Measurements from ENCODE around the gene PTPN2.
"Not testable (repeated sequence)": the region's sequence is repeated elsewhere in the genome, so short reads cannot be mapped to it uniquely, and the experiment has no call there.

PTPN2 gene

DNA sequence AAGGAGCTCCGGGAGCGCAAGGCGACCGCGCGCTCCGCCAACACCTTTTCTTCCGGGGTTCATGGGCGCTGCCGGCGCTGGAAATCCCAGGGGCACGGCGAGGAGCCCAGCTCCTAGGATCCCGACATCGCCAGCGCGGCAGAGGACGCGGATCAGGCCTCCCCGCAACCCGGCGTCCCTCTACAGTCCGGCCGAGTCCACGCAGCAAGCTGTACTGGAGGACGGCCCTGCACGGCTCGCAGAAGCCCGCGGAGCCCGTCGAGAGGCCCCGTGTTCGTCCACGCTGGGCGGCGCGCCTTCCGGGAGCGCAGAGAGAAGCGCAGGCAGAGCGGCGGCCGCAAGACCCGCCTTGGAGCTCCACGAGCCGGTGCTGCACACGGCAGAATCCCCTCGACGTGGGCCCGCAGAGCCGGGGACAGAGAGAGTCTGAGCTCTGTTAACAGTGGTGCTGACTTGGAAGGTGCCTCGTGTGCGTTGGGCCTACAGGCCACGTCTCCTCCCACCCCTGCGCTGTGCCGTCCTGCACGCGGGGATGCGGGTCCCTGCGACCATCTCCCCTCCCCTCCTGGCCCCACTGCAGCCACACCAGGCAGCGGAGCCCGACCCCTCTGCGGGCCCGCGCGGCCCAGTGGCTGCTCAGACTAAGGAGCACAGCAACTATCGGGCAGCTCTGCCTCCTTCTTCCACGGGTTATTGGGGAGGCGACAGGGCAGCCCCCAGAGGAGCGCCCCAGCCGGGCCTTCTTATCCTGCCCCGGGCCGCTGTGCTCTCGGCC, 28.1 kb upstream of the PTPN2 start:
- WGBS, 2 experiments (ENCODE audit: insufficient coverage in 2 of 2), result 93 to 96% methylated on average over 61 to 72 of the region's 75 CpGs
- Histone ChIP-seq H3K4me3 (ENCODE audit: extremely low read depth, insufficient read depth, low read length, poor library complexity, severe bottlenecking) (no peak overlapping the region), H3K27ac (ENCODE audit: low read depth, low read length, severe bottlenecking) (no peak overlapping the region), H3K4me1 (ENCODE audit: control insufficient read depth, insufficient read depth, low read length, poor library complexity, severe bottlenecking) (peaks cover 5% of the 10 kb centered on the region), H3K36me3 (ENCODE audit: control insufficient read depth, insufficient read depth, low read length) (no peaks in the 10 kb centered on the region), H3K9me3 (ENCODE audit: control insufficient read depth, low read length) (no peaks in the 10 kb centered on the region)

DNA sequence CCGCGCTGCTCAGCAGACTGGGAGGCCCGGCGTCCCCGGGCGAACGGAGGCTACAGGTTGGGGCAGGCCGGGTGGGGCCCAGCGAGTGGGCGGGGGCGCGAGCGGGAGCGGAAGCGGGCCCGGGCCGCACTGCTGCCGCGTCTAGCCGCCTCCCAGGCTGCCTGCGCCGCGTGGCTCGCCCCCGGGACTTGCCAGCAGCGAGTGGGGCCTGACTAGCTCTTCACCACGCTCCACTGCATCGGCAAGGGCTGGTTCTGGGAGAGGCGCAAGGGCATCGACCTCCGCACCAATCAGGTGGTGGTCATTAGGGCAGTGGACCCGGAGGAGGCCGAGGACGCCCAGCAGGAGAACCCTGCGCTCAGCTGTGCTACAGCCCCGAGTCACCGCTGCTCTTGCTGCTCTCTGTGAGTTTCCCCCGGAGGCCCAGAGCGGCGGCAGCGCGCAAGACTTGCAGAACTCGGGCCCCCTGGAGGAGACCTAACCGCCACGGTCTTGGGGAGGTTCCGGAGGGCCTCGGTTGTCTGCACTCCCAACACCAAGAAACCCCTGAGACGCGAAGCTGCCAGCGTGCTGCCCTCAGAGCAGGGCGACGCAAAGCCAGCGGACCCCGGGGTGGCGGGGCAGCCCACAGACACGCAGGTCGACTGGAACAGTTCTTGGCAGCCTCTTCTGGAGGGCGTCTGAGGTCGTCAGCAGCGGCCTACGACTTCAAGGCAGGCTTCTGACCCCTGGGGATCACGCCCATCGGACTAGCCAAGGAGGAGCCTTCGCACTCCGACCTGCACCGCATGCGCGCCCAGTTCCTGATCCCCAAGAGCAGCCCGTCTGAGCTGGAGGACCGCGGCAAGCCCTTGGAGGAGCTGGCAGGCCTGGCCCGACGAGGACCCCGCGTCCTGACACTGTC, 27.2 kb upstream of the PTPN2 start:
- Histone ChIP-seq H3K4me1 (ENCODE audit: control insufficient read depth, insufficient read depth, low read length, poor library complexity, severe bottlenecking) (peaks cover 5% of the 10 kb centered on the region), H3K27ac (ENCODE audit: low read depth, low read length, severe bottlenecking) (no peak overlapping the region), H3K36me3 (ENCODE audit: control insufficient read depth, insufficient read depth, low read length) (no peaks in the 10 kb centered on the region), H3K9me3 (ENCODE audit: control insufficient read depth, low read length) (no peaks in the 10 kb centered on the region), H3K4me3 (ENCODE audit: extremely low read depth, insufficient read depth, low read length, poor library complexity, severe bottlenecking) (no peak overlapping the region)
- WGBS, 2 experiments (ENCODE audit: insufficient coverage in 2 of 2), result 95% methylated on average over 60 to 72 of the region's 75 CpGs

DNA sequence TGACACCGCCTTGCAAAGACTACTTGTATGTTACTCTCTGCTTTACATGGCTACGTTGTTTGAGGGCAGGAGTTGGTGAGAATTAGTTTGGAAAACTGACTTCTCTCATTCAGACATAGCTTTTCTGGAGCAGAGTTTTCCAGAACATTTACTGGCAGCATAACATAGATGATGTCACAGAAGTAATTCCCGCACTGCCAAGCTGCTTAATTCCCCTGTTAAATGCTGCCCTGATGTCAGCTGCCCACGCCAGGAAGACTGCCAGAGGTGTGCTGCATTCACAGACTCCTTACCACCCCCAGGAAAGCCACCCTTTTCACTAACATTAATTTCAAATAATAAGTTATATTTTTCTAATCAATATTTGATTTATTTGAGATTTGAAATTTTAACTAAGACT, 24.7 kb upstream of the PTPN2 start:
- Histone ChIP-seq H3K4me1 (ENCODE audit: control insufficient read depth, insufficient read depth, low read length, poor library complexity, severe bottlenecking) (peaks cover 5% of the 10 kb centered on the region), H3K9me3 (ENCODE audit: control insufficient read depth, low read length) (no peaks in the 10 kb centered on the region), H3K36me3 (ENCODE audit: control insufficient read depth, insufficient read depth, low read length) (no peaks in the 10 kb centered on the region), H3K27ac (ENCODE audit: low read depth, low read length, severe bottlenecking) (no peak overlapping the region), H3K4me3 (ENCODE audit: extremely low read depth, insufficient read depth, low read length, poor library complexity, severe bottlenecking) (no peak overlapping the region)
- WGBS, 2 experiments (ENCODE audit: insufficient coverage in 2 of 2), result 89% methylated on average over 1 to 3 of the region's 4 CpGs

- Histone ChIP-seq H3K4me1 (ENCODE audit: control insufficient read depth, insufficient read depth, low read length, poor library complexity, severe bottlenecking) (peaks cover 5% of the 10 kb centered on the region), H3K4me3 (ENCODE audit: extremely low read depth, insufficient read depth, low read length, poor library complexity, severe bottlenecking) (no peak overlapping the region), H3K9me3 (ENCODE audit: control insufficient read depth, low read length) (no peaks in the 10 kb centered on the region), H3K36me3 (ENCODE audit: control insufficient read depth, insufficient read depth, low read length) (no peaks in the 10 kb centered on the region), H3K27ac (ENCODE audit: low read depth, low read length, severe bottlenecking) (no peak overlapping the region)
- WGBS, 2 experiments (ENCODE audit: insufficient coverage in 2 of 2), result 83 to 94% methylated on average over 5 of the region's 8 CpGs
Measured at GRCh38 chr18:12907258-12907925, 23.4 kb upstream of the PTPN2 start.

GRCh38 chr18:12906773-12907172, 22.7 kb upstream of the PTPN2 start:
- no peak overlapping the region for H3K27ac ChIP-seq (ENCODE audit: low read depth, low read length, severe bottlenecking)
- H3K9me3 ChIP-seq (ENCODE audit: control insufficient read depth, low read length), result no peaks in the 10 kb centered on the region
- peaks cover 5% of the 10 kb centered on the region for H3K4me1 ChIP-seq (ENCODE audit: control insufficient read depth, insufficient read depth, low read length, poor library complexity, severe bottlenecking)
- no peak overlapping the region for H3K4me3 ChIP-seq (ENCODE audit: extremely low read depth, insufficient read depth, low read length, poor library complexity, severe bottlenecking)
- WGBS, 2 experiments (ENCODE audit: insufficient coverage in 2 of 2), result 94 to 96% methylated on average over 7 to 10 of the region's 10 CpGs
- no peaks in the 10 kb centered on the region for H3K36me3 ChIP-seq (ENCODE audit: control insufficient read depth, insufficient read depth, low read length)

GRCh38 chr18:12906119-12906518, 22.1 kb upstream of the PTPN2 start:
- no peak overlapping the region for H3K4me3 ChIP-seq (ENCODE audit: extremely low read depth, insufficient read depth, low read length, poor library complexity, severe bottlenecking)
- H3K36me3 ChIP-seq (ENCODE audit: control insufficient read depth, insufficient read depth, low read length), result no peaks in the 10 kb centered on the region
- H3K4me1 ChIP-seq (ENCODE audit: control insufficient read depth, insufficient read depth, low read length, poor library complexity, severe bottlenecking), result peaks cover 5% of the 10 kb centered on the region
- no peak overlapping the region for H3K27ac ChIP-seq (ENCODE audit: low read depth, low read length, severe bottlenecking)
- H3K9me3 ChIP-seq (ENCODE audit: control insufficient read depth, low read length), result no peaks in the 10 kb centered on the region
- 91 to 94% methylated on average over 4 of the region's 4 CpGs for WGBS, 2 experiments (ENCODE audit: insufficient coverage in 2 of 2)

DNA sequence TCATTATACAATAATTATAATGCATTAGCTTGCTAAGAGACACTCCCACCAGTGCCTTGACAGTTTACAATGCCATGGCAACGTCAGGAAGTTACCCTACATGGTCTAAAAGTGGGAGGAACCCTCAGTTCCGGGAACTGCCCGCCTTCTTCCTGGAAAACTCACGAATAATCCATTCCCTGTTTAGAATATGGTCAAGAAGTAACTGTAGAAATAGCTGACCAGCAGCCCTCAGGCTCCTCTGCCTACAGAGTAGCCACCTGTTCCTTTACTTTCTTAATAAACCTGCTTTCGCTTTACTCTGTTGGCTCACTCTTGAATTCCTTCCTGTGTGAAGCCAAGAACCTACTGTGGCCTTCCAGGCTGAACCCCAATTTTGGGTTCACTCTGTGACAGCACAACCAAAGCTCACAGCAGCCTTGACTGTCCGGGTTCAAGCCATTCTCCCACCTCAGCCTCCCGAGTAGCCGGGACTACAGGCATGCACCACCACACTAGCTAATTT, 20.0 kb upstream of the PTPN2 start:
- peaks cover 5% of the 10 kb centered on the region for H3K4me1 ChIP-seq (ENCODE audit: control insufficient read depth, insufficient read depth, low read length, poor library complexity, severe bottlenecking)
- no peaks in the 10 kb centered on the region for H3K9me3 ChIP-seq (ENCODE audit: control insufficient read depth, low read length)
- H3K36me3 ChIP-seq (ENCODE audit: control insufficient read depth, insufficient read depth, low read length), result no peaks in the 10 kb centered on the region
- H3K27ac ChIP-seq (ENCODE audit: low read depth, low read length, severe bottlenecking), result no peak overlapping the region
- WGBS, 2 experiments (ENCODE audit: insufficient coverage in 2 of 2), result 81 to 93% methylated on average over 3 to 4 of the region's 8 CpGs
- no peak overlapping the region for H3K4me3 ChIP-seq (ENCODE audit: extremely low read depth, insufficient read depth, low read length, poor library complexity, severe bottlenecking)

- H3K36me3 ChIP-seq (ENCODE audit: control insufficient read depth, insufficient read depth, low read length); H3K4me1 ChIP-seq (ENCODE audit: control insufficient read depth, insufficient read depth, low read length, poor library complexity, severe bottlenecking); H3K9me3 ChIP-seq (ENCODE audit: control insufficient read depth, low read length); H3K27ac ChIP-seq (ENCODE audit: low read depth, low read length, severe bottlenecking); H3K4me3 ChIP-seq (ENCODE audit: extremely low read depth, insufficient read depth, low read length, poor library complexity, severe bottlenecking): not testable (repeated sequence)
- 90 to 96% methylated on average over 11 to 12 of the region's 12 CpGs for WGBS, 2 experiments (ENCODE audit: insufficient coverage in 2 of 2)
Measured at GRCh38 chr18:12901208-12901607, 17.2 kb upstream of the PTPN2 start.

DNA sequence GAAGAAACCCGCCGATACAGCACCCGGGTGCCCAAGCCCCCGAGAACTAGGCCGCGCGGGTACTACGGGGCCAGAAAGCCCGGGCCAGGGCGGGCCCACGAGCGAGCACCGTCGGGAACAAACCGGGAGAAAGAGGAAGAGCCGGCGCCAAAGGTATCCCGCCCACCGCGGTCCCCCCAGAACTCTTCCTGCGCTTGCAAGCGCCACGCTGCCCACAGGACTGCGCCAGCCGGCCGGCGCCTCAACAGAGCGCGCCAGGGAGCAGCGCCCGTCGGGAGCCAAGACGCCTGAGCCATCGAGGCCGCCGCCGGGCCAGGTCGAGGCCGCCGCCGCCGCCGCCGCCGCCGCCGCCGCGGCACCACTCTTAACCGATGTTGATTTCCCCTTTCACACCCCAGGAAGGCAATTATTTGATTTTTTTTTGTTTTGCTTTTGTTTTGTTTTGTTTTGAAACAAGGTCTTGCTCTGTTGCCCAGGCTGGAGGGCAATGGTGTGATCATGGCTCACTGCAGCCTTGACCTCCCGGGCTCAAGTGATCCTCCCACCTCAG, 12.8 kb upstream of the PTPN2 start:
- not testable (repeated sequence) for H3K27ac ChIP-seq (ENCODE audit: low read depth, low read length, severe bottlenecking); H3K4me1 ChIP-seq (ENCODE audit: control insufficient read depth, insufficient read depth, low read length, poor library complexity, severe bottlenecking); H3K36me3 ChIP-seq (ENCODE audit: control insufficient read depth, insufficient read depth, low read length); H3K4me3 ChIP-seq (ENCODE audit: extremely low read depth, insufficient read depth, low read length, poor library complexity, severe bottlenecking); H3K9me3 ChIP-seq (ENCODE audit: control insufficient read depth, low read length)
- WGBS, 2 experiments (ENCODE audit: insufficient coverage in 2 of 2), result 96% methylated on average over 33 to 37 of the region's 51 CpGs

DNA sequence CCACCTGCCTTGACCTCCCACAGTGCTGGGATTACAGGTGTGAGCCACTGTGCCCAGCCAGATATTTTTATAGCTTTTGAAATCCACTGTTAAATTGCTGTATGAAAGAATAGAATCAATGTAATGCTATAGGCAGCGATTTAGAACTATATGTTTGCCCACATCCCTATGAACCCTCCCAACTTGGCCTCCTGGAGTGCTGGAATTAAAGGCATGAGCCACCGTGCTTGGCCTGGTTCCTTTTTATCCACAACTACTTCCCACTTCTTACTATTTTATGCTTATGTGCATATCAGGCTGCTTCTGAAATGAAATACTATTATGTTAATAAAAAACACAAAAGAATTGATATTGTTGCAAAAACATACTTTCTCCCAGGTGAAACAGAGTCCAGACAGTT, 11.6 kb upstream of the PTPN2 start:
- H3K27ac ChIP-seq (ENCODE audit: low read depth, low read length, severe bottlenecking), result no peak overlapping the region
- WGBS, 2 experiments (ENCODE audit: insufficient coverage in 2 of 2), result no CpG with 5 or more reads among the region's 2 CpGs
- H3K36me3 ChIP-seq (ENCODE audit: control insufficient read depth, insufficient read depth, low read length), result no peaks in the 10 kb centered on the region
- H3K4me3 ChIP-seq (ENCODE audit: extremely low read depth, insufficient read depth, low read length, poor library complexity, severe bottlenecking), result no peak overlapping the region
- H3K4me1 ChIP-seq (ENCODE audit: control insufficient read depth, insufficient read depth, low read length, poor library complexity, severe bottlenecking), result no peaks in the 10 kb centered on the region
- H3K9me3 ChIP-seq (ENCODE audit: control insufficient read depth, low read length), result no peaks in the 10 kb centered on the region
